Fibroblast of lung (primary cell): ENCODE results near the gene KPNB1. TPM values are rescaled to one million over a fixed set of nuclear protein-coding genes. Genes with fewer than 3 reads are reported as not detected.

ENCODE experiments used
- DNase-seq, 2 donors: peaks; one replicate each; pipeline versions ENCODE4 v3.0.0 to v3.0.0-alpha.2; 2010; ENCODE audit warnings: low read depth in 2 of 2
- H2AFZ ChIP-seq: 2 replicates; pipeline ENCODE4 v1.5.1; 2012; ENCODE audit warnings: low read length, control low read depth, inconsistent platforms
- H3K27ac ChIP-seq: 2 replicates; pipeline ENCODE4 v1.5.1; 2011; ENCODE audit warnings: low read length, control low read depth; ENCODE audit not compliant: insufficient read depth
- H3K27me3 ChIP-seq: 2 replicates; pipeline ENCODE4 v1.5.1; 2011; ENCODE audit warnings: mild to moderate bottlenecking, low read length; ENCODE audit not compliant: control insufficient read depth, insufficient read depth
- H3K36me3 ChIP-seq: 2 replicates; pipeline ENCODE4 v1.5.1; 2011; ENCODE audit warnings: low read length; ENCODE audit not compliant: control insufficient read depth, insufficient read depth
- H3K4me1 ChIP-seq: 2 replicates; pipeline ENCODE4 v1.5.1; 2011; ENCODE audit warnings: low read length; ENCODE audit not compliant: control insufficient read depth, insufficient read depth; ENCODE audit errors: extremely low read depth
- H3K4me2 ChIP-seq: 2 replicates; pipeline ENCODE4 v1.5.1; 2011; ENCODE audit warnings: low read length, control low read depth; ENCODE audit not compliant: insufficient read depth; ENCODE audit errors: extremely low read depth
- H3K4me3 ChIP-seq, 4 experiments: fragments of 200-600 bp in 1 of 4; sonication (generic) in 1 of 4; replicated peaks in 1 of 4; 2 replicates each; pipeline ENCODE4 v1.5.1; 2011 to 2016; ENCODE audit warnings: low read length in 4 of 4, low read depth in 3 of 4, mild to moderate bottlenecking in 3 of 4, control low read depth in 2 of 4, inconsistent platforms in 1 of 4, mixed read lengths in 1 of 4; ENCODE audit not compliant: insufficient read depth in 1 of 4; ENCODE audit errors: control extremely low read depth in 1 of 4
- H3K79me2 ChIP-seq: 2 replicates; pipeline ENCODE4 v1.5.1; 2012; ENCODE audit warnings: mild to moderate bottlenecking, low read length, inconsistent platforms; ENCODE audit not compliant: control insufficient read depth, insufficient read depth
- H3K9ac ChIP-seq: 2 replicates; pipeline ENCODE4 v1.5.1; 2011; ENCODE audit warnings: mild to moderate bottlenecking, low read length, control low read depth; ENCODE audit not compliant: insufficient read depth
- H3K9me3 ChIP-seq: 2 replicates; pipeline ENCODE4 v1.5.1; 2012; ENCODE audit warnings: low read depth, low read length; ENCODE audit not compliant: control insufficient read depth, insufficient read depth
- H4K20me1 ChIP-seq: 2 replicates; pipeline ENCODE4 v1.5.1; 2011; ENCODE audit warnings: low read length; ENCODE audit not compliant: control insufficient read depth, insufficient read depth; ENCODE audit errors: extremely low read depth
- CTCF ChIP-seq, 2 donors: IDR thresholded peaks in 1 of 2; conservative IDR thresholded peaks in 1 of 2; 1 replicate in 1 of 2; 2 replicates in 1 of 2; pipeline ENCODE4 v1.5.1; 2011 to 2012; ENCODE audit warnings: low read length in 2 of 2, control low read depth in 1 of 2, inconsistent platforms in 1 of 2, low read depth in 1 of 2, mild to moderate bottlenecking in 1 of 2
- EZH2 ChIP-seq: IDR thresholded peaks from 2 replicates; pipeline ENCODE4 v1.5.1; 2012; ENCODE audit warnings: low read length, control low read depth, mild to moderate bottlenecking; ENCODE audit errors: missing control alignments
- polyA plus RNA-seq, 2 donors: library from polyadenylated mRNA; depleted of rRNA in 1 of 2; stranded (reverse) in 1 of 2; unstranded in 1 of 2; fragments of >200 nt; gene quantifications; 2 replicates each; pipeline ENCODE4 v1.2.1, GENCODE V29; 2011 to 2012; ENCODE audit warnings: missing spikeins in 1 of 2
- total RNA-seq: library from RNA; depleted of rRNA; stranded (reverse); fragments of >200 nt; gene quantifications from 2 replicates; pipeline ENCODE4 v1.2.1, GENCODE V29; 2014

The KPNB1 gene
- total and polyA plus RNA-seq, 2 donors (not counting 1 experiment from before 2014, with no cell fraction given), result 253 to 267 TPM

- H3K4me3 ChIP-seq, result peak within 1 kb of the TSS; percentile 49 to 75 (median 67)
- H3K27ac ChIP-seq, result peak within 1 kb of the TSS; percentile 14
- H3K9me3 ChIP-seq, result no peaks in the 10 kb centered on the region
- TF ChIP-seq CTCF (conservative IDR thresholded peaks at IDR 0.05 in 1 of 2, IDR thresholded peaks at IDR 0.05 in 1 of 2; ENCODE audit: low read depth in 1 of 2, low read length in 2 of 2), result no peak
- TF ChIP-seq EZH2, result no peak
- peak within 1 kb of the TSS; percentile 80 for H2AFZ ChIP-seq
- H3K4me2 ChIP-seq, result peak within 1 kb of the TSS; percentile 90
- H4K20me1 ChIP-seq, result no peaks in the 10 kb centered on the region
- no peaks in the 10 kb centered on the region for H3K36me3 ChIP-seq
- peaks cover 7% of the 10 kb centered on the region for H3K27me3 ChIP-seq
- peak within 1 kb of the TSS; percentile 69 for H3K9ac ChIP-seq
- peak; percentile 49 to 77 for DNase-seq
- H3K4me1 ChIP-seq, result peaks cover 4% of the 10 kb centered on the region
- H3K79me2 ChIP-seq, result no peaks in the 10 kb centered on the region
These were observed 44.2 kb downstream of the KPNB1 start, which contains the start of gene TBKBP1 for GRCh38 chr17:47693731-47694580. TSS of gene TBKBP1 (plus strand) at chr17:47694161. CDS start at chr17:47696113, 1,952 bp downstream.

GRCh38 chr17:47694581-47695428 is 45.1 kb downstream of the KPNB1 start:
- TF ChIP-seq CTCF (conservative IDR thresholded peaks at IDR 0.05 in 1 of 2, IDR thresholded peaks at IDR 0.05 in 1 of 2; ENCODE audit: low read depth in 1 of 2, low read length in 2 of 2), result no peak
- no peak for TF ChIP-seq EZH2
- Histone ChIP-seq H3K27me3 (peaks cover 7% of the 10 kb centered on the region), H3K4me2 (peak overlapping the region; percentile 90), H3K9ac (peak overlapping the region; percentile 69), H3K9me3 (no peaks in the 10 kb centered on the region), H3K27ac (peak overlapping the region; percentile 14), H3K4me1 (peaks cover 4% of the 10 kb centered on the region), H4K20me1 (no peaks in the 10 kb centered on the region), H3K36me3 (peaks cover 4% of the 10 kb centered on the region), H3K79me2 (no peaks in the 10 kb centered on the region), H3K4me3 (peak overlapping the region; percentile 49 to 75 (median 67)), H2AFZ (peak overlapping the region; percentile 80)
- peak; percentile 47 to 69 for DNase-seq
